HK-2 (cell line): Measurements from ENCODE around the gene ZNF483.
A peak's percentile ranks its signal among the peaks of the same experiment; 100 is the strongest.
"Not testable (repeated sequence)": the region's sequence is repeated elsewhere in the genome, so short reads cannot be mapped to it uniquely, and the experiment has no call there.

Experiments used
- DNase-seq: peaks from one replicate; pipeline ENCODE4 v3.0.0-alpha.2; 2018; ENCODE audit not compliant: unreplicated experiment

ZNF483 gene

DNA sequence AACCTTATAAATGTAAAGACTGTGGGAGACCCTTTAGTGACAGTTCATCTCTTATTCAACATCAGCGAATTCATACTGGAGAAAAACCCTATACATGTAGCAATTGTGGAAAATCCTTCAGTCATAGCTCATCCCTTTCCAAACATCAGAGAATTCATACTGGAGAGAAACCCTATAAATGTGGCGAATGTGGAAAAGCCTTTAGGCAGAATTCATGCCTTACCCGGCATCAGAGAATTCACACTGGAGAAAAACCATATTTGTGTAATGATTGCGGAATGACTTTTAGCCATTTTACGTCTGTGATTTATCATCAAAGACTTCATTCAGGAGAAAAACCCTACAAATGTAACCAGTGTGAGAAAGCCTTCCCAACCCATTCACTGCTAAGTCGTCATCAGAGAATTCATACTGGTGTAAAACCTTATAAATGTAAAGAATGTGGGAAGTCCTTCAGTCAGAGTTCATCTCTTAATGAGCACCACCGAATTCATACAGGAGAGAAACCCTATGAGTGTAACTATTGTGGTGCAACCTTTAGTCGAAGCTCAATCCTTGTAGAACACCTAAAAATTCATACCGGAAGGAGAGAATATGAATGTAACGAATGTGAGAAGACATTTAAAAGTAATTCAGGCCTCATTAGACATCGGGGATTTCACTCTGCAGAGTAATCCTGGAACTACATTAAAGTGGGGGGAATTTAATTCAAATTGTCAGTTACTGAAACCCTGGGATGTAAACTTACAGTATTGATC is 17.7 kb downstream of the ZNF483 start:
- DNase-seq: no peak

DNA sequence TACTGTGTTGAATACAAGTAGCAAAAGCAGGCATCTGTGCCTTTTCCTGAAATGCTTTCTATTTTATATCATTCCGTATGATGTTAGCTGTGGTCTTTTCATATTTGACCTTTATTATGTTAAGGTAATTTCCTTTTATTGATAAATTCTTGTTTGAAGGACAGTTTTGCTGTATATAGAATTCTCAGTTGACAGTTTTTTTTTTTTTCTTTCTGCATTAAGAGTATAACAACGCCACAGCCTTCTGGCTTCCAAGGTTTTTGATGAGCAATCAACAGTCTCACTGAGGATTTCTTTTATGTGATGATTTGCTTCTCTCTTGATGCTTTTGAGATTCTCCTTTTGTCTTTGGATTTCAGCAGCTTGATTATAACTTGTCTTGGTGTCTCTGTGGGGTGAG is 23.6 kb downstream of the ZNF483 start:
- no peak for DNase-seq

GRCh38 chr9:111555425-111555824 is 30.4 kb downstream of the ZNF483 start:
- DNase-seq: not testable (repeated sequence)

- DNase-seq: peak; percentile 14
Measured at GRCh38 chr9:111559000-111559610, 34.1 kb downstream of the ZNF483 start.

DNA sequence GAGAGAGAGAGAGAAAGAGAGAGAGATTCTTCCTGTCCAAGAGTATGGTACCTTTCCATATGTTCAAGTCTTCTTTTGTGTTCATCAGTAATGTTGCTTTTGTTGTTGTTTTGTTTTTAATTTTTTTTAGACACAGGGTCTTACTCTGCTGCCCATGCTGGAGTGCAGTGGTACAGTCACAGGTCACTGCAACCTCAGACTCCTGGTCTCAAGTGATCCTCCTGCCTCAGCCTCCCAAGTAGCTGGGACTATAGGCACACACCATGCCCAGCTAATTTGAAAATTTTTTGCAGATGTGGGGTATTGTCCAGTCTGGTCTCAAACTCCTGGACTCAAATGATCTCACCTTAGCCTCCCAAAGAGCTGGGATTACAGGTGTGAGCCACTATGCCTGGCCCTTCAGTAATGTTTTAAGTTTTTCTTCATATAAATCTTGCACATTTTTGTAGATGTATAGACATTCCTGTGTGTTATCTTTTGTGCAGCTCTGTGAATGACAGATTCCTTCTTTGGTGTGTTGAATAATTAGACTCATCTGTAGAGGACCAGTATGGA is 36.3 kb downstream of the ZNF483 start:
- DNase-seq: no peak

GRCh38 chr9:111566234-111566633 is 41.3 kb downstream of the ZNF483 start:
- DNase-seq: no peak

DNA sequence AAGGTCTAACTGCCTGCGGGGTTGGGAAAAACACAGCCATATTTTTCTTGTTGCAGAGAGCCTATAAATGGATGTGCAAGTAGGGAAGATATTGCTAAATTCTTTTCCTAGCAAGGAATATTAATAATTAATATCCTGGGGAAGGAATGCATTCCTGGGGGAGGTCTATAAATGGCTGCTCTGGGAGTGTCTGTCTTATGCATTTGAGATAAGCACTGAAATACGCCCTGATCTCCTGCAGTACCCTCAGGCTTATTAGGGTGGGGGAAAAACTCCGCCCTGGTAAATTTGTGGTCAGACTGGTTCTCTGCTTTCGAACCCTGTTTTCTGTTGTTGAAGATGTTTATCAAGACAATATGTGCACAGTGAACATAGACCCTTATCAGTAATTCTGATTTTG is 43.1 kb downstream of the ZNF483 start:
- DNase-seq: not testable (repeated sequence)

GRCh38 chr9:111572950-111573604 is 48.1 kb downstream of the ZNF483 start:
- no peak for DNase-seq

GRCh38 chr9:111582888-111583287 is 57.9 kb downstream of the ZNF483 start:
- DNase-seq: no peak

- no peak for DNase-seq
Measured at GRCh38 chr9:111586378-111586777, 61.4 kb downstream of the ZNF483 start.

DNA sequence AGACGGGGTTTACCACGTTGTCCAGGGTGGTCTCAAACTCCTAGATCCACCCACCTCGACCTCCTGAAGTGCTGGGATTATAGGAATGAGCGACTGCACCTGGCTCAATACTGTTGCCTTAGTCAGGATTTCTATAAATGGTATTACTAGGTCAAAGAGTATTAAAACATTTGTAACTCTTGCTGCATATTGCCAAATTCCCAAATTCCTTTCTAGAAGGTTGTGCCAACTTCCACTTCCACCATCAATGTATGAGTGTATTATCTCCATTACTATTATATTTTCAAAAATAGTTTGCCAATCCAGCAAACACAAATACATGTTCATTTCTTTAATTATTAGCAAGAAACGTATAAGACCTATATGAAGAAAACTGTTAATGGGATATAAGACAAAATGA is 63.9 kb downstream of the ZNF483 start:
- no peak for DNase-seq

DNA sequence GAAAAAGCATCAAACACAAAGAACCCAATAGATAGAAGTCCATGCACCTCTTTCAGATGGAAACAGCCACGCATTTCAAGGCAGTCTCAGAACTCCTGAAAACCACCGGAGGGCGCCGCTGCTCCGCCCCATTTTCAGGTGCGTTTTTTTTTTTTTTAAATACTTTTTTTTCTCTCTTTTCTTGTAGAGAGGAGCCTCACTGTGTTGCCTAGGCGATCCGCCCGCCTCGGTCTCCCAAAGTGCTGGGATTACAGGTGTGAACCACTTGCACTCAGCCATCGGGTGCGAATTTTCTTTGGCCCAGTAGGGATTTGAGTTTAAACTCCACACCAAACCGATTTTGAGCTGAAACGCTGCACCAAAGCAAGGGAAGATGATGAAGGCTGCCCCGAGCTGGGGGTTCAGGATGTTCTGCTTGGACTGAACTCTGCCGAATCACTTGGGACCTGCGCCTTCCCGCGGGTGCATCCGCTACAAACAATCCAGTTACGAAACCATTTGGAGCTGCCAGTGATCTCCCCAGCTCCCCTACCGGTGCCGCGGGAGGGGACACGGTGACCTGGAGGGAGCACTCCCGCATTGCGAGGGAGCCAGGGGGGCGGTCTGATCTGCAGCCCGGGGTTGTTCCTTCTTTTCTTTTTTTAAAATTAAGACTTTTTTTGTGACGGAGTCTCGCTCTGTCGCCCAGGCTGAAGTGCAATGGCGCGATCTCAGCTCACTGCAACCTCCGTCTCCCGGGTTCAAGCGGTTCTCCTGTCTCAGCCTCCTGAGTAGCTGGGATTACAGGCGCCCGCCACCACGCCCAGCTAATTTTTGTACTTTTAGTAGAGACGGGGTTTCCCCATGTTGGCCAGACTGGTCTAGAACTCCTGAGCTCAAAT is 73.1 kb downstream of the ZNF483 start:
- peak; percentile 62 for DNase-seq

- peak; percentile 42 for DNase-seq
Measured at GRCh38 chr9:111598733-111599091, 73.7 kb downstream of the ZNF483 start.

GRCh38 chr9:111599092-111599954 is 74.3 kb downstream of the ZNF483 start, which contains the start of gene PTGR1:
Gene PTGR1, minus strand, starts transcription at chr9:111599647. Its CDS starts 2,225 bp downstream, at chr9:111597422.
- DNase-seq: peak; percentile 86

DNA sequence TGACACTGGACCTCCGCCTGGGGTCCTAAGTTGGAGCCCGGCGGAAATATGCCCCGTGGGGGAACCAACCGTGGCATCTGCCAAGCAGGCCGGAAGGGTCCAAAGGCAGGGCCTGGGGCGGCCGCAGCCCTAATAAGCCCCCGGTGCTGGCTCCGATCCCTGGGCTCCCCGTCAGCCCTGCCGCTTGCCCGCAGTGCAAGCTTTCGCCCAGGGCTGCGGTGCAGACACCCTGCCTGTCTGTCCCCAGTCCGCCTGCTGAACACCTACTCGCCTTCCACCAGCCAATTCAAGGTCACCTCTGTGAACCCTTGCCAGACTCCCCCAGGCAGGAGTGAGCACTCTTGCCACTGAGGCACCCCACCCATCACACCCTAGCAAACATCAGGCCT is 75.0 kb downstream of the ZNF483 start:
- no peak for DNase-seq

DNA sequence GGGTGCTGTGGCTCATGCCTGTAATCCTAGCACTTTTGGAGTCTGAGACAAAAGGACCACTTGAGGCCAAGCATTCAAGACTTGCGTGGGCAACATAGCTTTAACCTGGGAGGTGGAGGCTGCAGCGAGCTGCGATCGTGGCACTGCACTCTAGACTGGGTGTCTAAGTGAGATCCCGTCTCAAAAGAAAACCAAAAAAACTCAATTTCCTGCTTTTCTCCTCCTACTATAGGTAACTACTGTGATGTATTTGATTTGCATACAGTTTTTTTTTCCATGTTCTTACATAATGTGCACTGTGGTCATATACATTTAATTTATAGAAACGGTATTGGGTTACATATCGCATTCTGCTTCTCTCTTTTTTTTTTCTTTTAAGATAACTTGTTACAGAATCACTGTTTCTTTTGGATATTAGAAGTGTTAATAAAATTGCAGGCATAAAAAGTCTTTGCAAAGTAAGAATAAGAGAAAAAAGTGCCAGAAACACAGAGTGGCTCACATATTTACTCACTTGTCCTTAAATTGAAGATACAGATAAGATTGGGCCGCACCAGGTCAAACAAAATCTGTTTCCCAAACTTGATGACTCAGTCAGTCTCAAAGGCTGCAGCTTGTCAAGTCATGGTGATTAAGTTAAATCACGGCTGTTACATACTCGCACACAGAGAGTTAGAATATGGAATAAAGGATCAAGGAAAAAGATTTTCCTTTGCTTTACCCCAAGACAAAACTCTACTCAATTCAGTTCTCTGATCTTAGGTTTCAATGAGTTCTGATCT is 76.4 kb downstream of the ZNF483 start:
- DNase-seq: no peak

DNA sequence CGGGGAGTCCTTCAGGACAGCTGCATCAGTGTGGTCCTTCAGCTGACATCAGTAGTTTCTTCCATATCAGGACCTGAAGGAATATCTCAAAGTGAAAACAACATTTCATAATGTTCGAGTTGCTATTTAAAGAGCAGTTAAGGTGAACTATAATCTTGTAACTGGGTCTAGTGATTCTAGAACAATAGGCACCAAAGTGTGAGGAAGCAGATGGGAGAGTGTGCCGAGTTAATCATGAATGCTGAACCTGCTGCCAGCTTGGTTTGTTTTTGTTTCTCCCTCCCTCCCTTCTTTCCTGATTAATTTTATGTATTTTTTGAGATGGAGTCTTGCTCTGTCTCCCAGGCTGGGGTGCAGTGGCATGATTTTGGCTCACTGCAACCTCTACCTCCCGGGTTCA is 78.1 kb downstream of the ZNF483 start:
- DNase-seq: no peak

GRCh38 chr9:111604054-111604615 is 79.2 kb downstream of the ZNF483 start:
- DNase-seq: no peak

- DNase-seq: no peak
Measured at GRCh38 chr9:111605041-111605559, 80.1 kb downstream of the ZNF483 start.
